HepG2 (cell line): Measurements from ENCODE around the gene SOX13. TPM values are rescaled to one million over a fixed set of nuclear protein-coding genes. Genes with fewer than 3 reads are reported as not detected.

ENCODE experiments used
- BCL6 ChIP-seq: IDR thresholded peaks from 2 replicates; pipeline ENCODE4 v1.6.1; 2016; ENCODE audit warnings: missing genetic modification reagents, missing compliant biosample characterization
- HNF4G ChIP-seq, 2 experiments: sonication (generic) in 1 of 2; formaldehyde crosslinking in 1 of 2; IDR thresholded peaks; 2 replicates each; pipeline versions ENCODE4 v1.4.0 to v1.6.1; 2011 to 2020; ENCODE audit warnings: borderline replicate concordance in 2 of 2, low read depth in 2 of 2, mild to moderate bottlenecking in 2 of 2, low read length in 1 of 2, missing genetic modification reagents in 1 of 2, moderate library complexity in 1 of 2
- JARID2 ChIP-seq: sonication (generic); formaldehyde crosslinking; IDR thresholded peaks from 2 replicates; pipeline ENCODE4 v1.8.1; 2023; ENCODE audit warnings: missing genetic modification reagents, inconsistent platforms; ENCODE audit not compliant: insufficient replicate concordance
- NR2F1 ChIP-seq, 2 experiments: fragments of 450-650 bp in 1 of 2; formaldehyde crosslinking in 1 of 2; IDR thresholded peaks; 2 replicates each; pipeline versions ENCODE4 v1.5.0 to v1.6.1; 2016 to 2020; ENCODE audit warnings: mild to moderate bottlenecking in 1 of 2, missing compliant biosample characterization in 1 of 2, missing genetic modification reagents in 1 of 2, moderate library complexity in 1 of 2
- PITX1 ChIP-seq: sonication (generic); formaldehyde crosslinking; IDR thresholded peaks from 2 replicates; pipeline ENCODE4 v1.5.1; 2020; ENCODE audit warnings: mild to moderate bottlenecking, missing genetic modification reagents
- SP140L ChIP-seq: sonication (generic); formaldehyde crosslinking; IDR thresholded peaks from 2 replicates; pipeline ENCODE4 v1.4.0; 2020; ENCODE audit warnings: missing genetic modification reagents, borderline replicate concordance
- ZMYM2 ChIP-seq: sonication (generic); formaldehyde crosslinking; IDR thresholded peaks from 2 replicates; pipeline ENCODE4 v1.8.0; 2022; ENCODE audit warnings: mild to moderate bottlenecking, missing genetic modification reagents
- ZNF282 ChIP-seq: fragments of 450-650 bp; IDR thresholded peaks from 2 replicates; pipeline ENCODE4 v1.6.1; 2018; ENCODE audit not compliant: partially characterized antibody
- ZNF292 ChIP-seq: sonication (generic); formaldehyde crosslinking; IDR thresholded peaks from 2 replicates; pipeline ENCODE4 v1.8.1; 2022; ENCODE audit warnings: mild to moderate bottlenecking, low read depth, missing genetic modification reagents, borderline replicate concordance
- ZNF772 ChIP-seq: sonication (generic); formaldehyde crosslinking; IDR thresholded peaks from 2 replicates; pipeline ENCODE4 v1.5.0; 2020; ENCODE audit warnings: mild to moderate bottlenecking, missing genetic modification reagents
- ZNF816 ChIP-seq: sonication (generic); formaldehyde crosslinking; IDR thresholded peaks from 2 replicates; pipeline ENCODE4 v1.8.0; 2022; ENCODE audit warnings: missing genetic modification reagents, mild to moderate bottlenecking, borderline replicate concordance
- polyA plus RNA-seq, 8 experiments: library from polyadenylated mRNA; depleted of rRNA in 3 of 8; stranded (reverse) in 7 of 8; unstranded in 1 of 8; fragments of >200 nt; fragmentation: Illumina TruSeq in 4 of 8; extraction: Trizol in 4 of 8; gene quantifications; 2 replicates each; pipeline versions ENCODE4 v1.2.1 to v1.2.3, GENCODE V29; 2011 to 2016; ENCODE audit warnings: low read depth in 4 of 8, missing spikeins in 1 of 8, mixed read lengths in 1 of 8; ENCODE audit not compliant: insufficient read depth in 1 of 8
- total RNA-seq, 5 experiments: library from RNA; depleted of rRNA; stranded (reverse); fragments of >200 nt; fragmentation: Illumina TruSeq; extraction: Trizol; gene quantifications; 2 replicates each; pipeline ENCODE4 v1.2.3, GENCODE V29; 2016; ENCODE audit warnings: low read depth in 1 of 5
- TF ChIP-seq, protein P1 (sequence below): sonication (generic); formaldehyde crosslinking; IDR thresholded peaks from 2 replicates; pipeline ENCODE4 v1.5.1; 2020; ENCODE audit warnings: mild to moderate bottlenecking, missing genetic modification reagents
- TF ChIP-seq, protein P2 (sequence below): sonication (generic); formaldehyde crosslinking; IDR thresholded peaks from 2 replicates; pipeline ENCODE4 v1.4.0; 2020; ENCODE audit warnings: missing genetic modification reagents
- TF ChIP-seq, protein P3 (sequence below): sonication (generic); formaldehyde crosslinking; IDR thresholded peaks from 2 replicates; pipeline ENCODE4 v1.8.0; 2022; ENCODE audit warnings: missing genetic modification reagents, mild to moderate bottlenecking, moderate library complexity, borderline replicate concordance
- TF ChIP-seq, protein P4 (sequence below): sonication (generic); formaldehyde crosslinking; IDR thresholded peaks from 2 replicates; pipeline ENCODE4 v1.4.0; 2020; ENCODE audit warnings: low read depth, mild to moderate bottlenecking, missing genetic modification reagents

The SOX13 gene
- total and polyA plus RNA-seq, 2 of the 13 experiments (the other 11 are each of a cell fraction or from before 2014, with no cell fraction given) = 13.3 to 15.8 TPM

DNA sequence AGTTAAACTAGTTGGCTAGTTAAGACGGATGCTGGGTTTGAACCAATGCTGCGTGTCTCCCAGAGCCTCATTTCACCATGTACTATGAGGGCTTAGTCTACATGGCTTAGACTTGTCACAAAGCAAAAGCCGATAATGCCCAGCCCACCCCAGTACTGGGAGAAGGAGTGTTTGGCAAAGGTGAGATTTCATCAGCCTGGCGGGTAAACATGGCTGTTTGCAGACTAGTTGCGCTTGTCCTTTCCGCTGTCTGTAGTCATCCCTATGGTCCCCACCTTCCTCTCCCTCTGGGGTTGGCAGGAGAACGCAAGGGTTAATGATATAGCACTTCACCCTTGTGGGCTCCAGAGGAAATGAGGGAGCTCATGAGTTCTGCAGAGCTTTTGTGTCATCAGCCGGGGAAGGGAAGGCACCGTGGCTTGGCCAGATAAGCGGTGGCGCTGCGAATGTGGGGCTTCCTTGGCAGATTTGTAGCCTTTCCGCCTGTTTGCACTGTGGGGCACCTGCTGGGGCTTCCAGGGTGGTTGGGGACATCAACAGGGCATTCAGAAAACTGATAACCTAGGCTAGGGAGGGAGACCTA lies 29.2 kb downstream of the SOX13 start (continued):
- TF ChIP-seq, protein P1, sequence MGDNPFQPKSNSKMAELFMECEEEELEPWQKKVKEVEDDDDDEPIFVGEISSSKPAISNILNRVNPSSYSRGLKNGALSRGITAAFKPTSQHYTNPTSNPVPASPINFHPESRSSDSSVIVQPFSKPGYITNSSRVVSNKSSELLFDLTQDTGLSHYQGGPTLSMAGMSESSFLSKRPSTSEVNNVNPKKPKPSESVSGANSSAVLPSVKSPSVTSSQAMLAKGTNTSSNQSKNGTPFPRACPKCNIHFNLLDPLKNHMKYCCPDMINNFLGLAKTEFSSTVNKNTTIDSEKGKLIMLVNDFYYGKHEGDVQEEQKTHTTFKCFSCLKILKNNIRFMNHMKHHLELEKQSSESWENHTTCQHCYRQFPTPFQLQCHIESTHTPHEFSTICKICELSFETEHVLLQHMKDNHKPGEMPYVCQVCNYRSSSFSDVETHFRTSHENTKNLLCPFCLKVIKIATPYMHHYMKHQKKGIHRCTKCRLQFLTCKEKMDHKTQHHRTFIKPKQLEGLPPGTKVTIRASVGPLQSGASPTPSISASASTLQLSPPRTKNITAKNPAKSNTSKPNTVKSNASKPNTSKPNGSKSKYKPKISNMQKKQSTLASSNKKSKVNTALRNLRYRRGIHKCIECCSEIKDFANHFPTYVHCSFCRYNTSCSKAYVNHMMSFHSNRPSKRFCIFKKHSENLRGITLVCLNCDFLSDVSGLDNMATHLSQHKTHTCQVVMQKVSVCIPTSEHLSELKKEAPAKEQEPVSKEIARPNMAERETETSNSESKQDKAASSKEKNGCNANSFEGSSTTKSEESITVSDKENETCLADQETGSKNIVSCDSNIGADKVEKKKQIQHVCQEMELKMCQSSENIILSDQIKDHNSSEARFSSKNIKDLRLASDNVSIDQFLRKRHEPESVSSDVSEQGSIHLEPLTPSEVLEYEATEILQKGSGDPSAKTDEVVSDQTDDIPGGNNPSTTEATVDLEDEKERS (CRISPR knock-in tag) = peak; percentile 82; the same call in 1 of the 2 replicates
- TF ChIP-seq, protein P2, sequence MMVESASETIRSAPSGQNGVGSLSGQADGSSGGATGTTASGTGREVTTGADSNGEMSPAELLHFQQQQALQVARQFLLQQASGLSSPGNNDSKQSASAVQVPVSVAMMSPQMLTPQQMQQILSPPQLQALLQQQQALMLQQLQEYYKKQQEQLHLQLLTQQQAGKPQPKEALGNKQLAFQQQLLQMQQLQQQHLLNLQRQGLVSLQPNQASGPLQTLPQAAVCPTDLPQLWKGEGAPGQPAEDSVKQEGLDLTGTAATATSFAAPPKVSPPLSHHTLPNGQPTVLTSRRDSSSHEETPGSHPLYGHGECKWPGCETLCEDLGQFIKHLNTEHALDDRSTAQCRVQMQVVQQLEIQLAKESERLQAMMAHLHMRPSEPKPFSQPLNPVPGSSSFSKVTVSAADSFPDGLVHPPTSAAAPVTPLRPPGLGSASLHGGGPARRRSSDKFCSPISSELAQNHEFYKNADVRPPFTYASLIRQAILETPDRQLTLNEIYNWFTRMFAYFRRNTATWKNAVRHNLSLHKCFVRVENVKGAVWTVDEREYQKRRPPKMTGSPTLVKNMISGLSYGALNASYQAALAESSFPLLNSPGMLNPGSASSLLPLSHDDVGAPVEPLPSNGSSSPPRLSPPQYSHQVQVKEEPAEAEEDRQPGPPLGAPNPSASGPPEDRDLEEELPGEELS (CRISPR knock-in tag) = peak; percentile 82
- TF ChIP-seq ZNF282 = no peak
- TF ChIP-seq JARID2 (CRISPR knock-in tag) = no peak
- TF ChIP-seq, protein P3, sequence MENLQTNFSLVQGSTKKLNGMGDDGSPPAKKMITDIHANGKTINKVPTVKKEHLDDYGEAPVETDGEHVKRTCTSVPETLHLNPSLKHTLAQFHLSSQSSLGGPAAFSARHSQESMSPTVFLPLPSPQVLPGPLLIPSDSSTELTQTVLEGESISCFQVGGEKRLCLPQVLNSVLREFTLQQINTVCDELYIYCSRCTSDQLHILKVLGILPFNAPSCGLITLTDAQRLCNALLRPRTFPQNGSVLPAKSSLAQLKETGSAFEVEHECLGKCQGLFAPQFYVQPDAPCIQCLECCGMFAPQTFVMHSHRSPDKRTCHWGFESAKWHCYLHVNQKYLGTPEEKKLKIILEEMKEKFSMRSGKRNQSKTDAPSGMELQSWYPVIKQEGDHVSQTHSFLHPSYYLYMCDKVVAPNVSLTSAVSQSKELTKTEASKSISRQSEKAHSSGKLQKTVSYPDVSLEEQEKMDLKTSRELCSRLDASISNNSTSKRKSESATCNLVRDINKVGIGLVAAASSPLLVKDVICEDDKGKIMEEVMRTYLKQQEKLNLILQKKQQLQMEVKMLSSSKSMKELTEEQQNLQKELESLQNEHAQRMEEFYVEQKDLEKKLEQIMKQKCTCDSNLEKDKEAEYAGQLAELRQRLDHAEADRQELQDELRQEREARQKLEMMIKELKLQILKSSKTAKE (CRISPR knock-in tag) = 0 out of 2 replicates have a peak, but pooled peaks have one; percentile 52
- TF ChIP-seq ZMYM2 = no peak
- TF ChIP-seq PITX1 = peak; percentile 73; the same call in 1 of the 2 replicates
- TF ChIP-seq NR2F1 (CRISPR knock-in tag; IDR thresholded peaks at IDR 0.05) = no peak
- peak; percentile 44; the same call in 1 of the 2 replicates for TF ChIP-seq HNF4G (IDR thresholded peaks at IDR 0.05; ENCODE audit: borderline replicate concordance, low read depth, low read length)
- TF ChIP-seq HNF4G (CRISPR knock-in tag; IDR thresholded peaks at IDR 0.05; ENCODE audit: borderline replicate concordance, low read depth) = no peak
- TF ChIP-seq ZNF772 (CRISPR knock-in tag) = peak; percentile 76; the same call in 1 of the 2 replicates
- peak; percentile 53; the same call in 1 of the 2 replicates for TF ChIP-seq BCL6 (CRISPR knock-in tag)
- no peak for TF ChIP-seq SP140L (CRISPR knock-in tag)
- no peak for TF ChIP-seq ZNF816 (CRISPR knock-in tag)
- peak; percentile 74; the same call in 1 of the 2 replicates for TF ChIP-seq ZNF292 (CRISPR knock-in tag)
- TF ChIP-seq, protein P4, sequence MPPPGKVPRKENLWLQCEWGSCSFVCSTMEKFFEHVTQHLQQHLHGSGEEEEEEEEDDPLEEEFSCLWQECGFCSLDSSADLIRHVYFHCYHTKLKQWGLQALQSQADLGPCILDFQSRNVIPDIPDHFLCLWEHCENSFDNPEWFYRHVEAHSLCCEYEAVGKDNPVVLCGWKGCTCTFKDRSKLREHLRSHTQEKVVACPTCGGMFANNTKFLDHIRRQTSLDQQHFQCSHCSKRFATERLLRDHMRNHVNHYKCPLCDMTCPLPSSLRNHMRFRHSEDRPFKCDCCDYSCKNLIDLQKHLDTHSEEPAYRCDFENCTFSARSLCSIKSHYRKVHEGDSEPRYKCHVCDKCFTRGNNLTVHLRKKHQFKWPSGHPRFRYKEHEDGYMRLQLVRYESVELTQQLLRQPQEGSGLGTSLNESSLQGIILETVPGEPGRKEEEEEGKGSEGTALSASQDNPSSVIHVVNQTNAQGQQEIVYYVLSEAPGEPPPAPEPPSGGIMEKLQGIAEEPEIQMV (CRISPR knock-in tag) = no peak
